Measurements from ENCODE around the gene OSMR. TPM values are rescaled to one million over a fixed set of nuclear protein-coding genes. Genes with fewer than 3 reads are reported as not detected.

Gene OSMR
- polyA plus RNA-seq, 2 of the 4 experiments (the other 2 are of a cell fraction): 58.5 to 92.4 TPM

- Histone ChIP-seq H3K27ac (no peak overlapping the region), H3K4me3 (no peak overlapping the region), H3K4me1 (no peaks in the 10 kb centered on the region; the same call in 2 of the 3 replicates), H3K9me3 (no peaks in the 10 kb centered on the region), H3K4me2 (no peak overlapping the region)
- FAIRE-seq (no peak), ATAC-seq (no peak), DNase-seq (ENCODE audit: low read depth in 1 of 2, low spot score in 1 of 2) (no peak)
- ChIA-PET CTCF (interaction anchor here (1.1 to 1.6 kb wide), 2 partner anchors 10 to 396 kb away, joined by 4 to 6 read pairs; no protein-coding TSS in a partner anchor), POLR2A (no interaction called here)
- TF ChIP-seq PBX3 (IDR thresholded peaks at IDR 0.05) (no peak), ELK1 (IDR thresholded peaks at IDR 0.05; ENCODE audit: low read depth, low read length) (no peak), MYC (IDR thresholded peaks at IDR 0.05; ENCODE audit: borderline replicate concordance, low read length) (no peak), CEBPB (IDR thresholded peaks at IDR 0.05) (no peak), NR3C1 (IDR thresholded peaks at IDR 0.05) (no peak), BCL3 (IDR thresholded peaks at IDR 0.05) (no peak), HOXA7 (CRISPR knock-in tag; IDR thresholded peaks at IDR 0.05) (no peak), ZSCAN20 (CRISPR knock-in tag; IDR thresholded peaks at IDR 0.05) (no peak), HEYL (CRISPR knock-in tag; IDR thresholded peaks at IDR 0.05) (no peak), NFE2L2 (conservative IDR thresholded peaks at IDR 0.05; ENCODE audit: low read length) (no peak), MAFK (IDR thresholded peaks at IDR 0.05; ENCODE audit: partially characterized antibody) (no peak), KDM1A (IDR thresholded peaks at IDR 0.05; ENCODE audit: low read depth) (no peak), ESRRA (IDR thresholded peaks at IDR 0.05; ENCODE audit: borderline replicate concordance, low read length) (no peak), MAX (IDR thresholded peaks at IDR 0.05) (no peak), CTCF (IDR thresholded peaks at IDR 0.05) (no peak), KDM5A (IDR thresholded peaks at IDR 0.05) (no peak)
- 81% methylated on average over 2 of the region's 2 CpGs for WGBS (ENCODE audit: missing lambda C conversion rate)
These were observed 8.4 kb upstream of the OSMR start for GRCh38 chr5:38837416-38837815.

- ATAC-seq (no peak), FAIRE-seq (no peak), DNase-seq (ENCODE audit: low read depth in 1 of 2, low spot score in 1 of 2) (no peak)
- H3K4me1 ChIP-seq: no peaks in the 10 kb centered on the region
- no peak overlapping the region for H3K4me3 ChIP-seq
- WGBS (ENCODE audit: missing lambda C conversion rate): 92% methylated on average over 2 of the region's 2 CpGs
- no peaks in the 10 kb centered on the region for H3K9me3 ChIP-seq
- TF ChIP-seq CHD2 (IDR thresholded peaks at IDR 0.05; ENCODE audit: low read length, partially characterized antibody) (no peak), MAFK (IDR thresholded peaks at IDR 0.05; ENCODE audit: partially characterized antibody) (no peak), NPAS2 (CRISPR knock-in tag; IDR thresholded peaks at IDR 0.05; ENCODE audit: borderline replicate concordance) (no peak)
- H3K27ac ChIP-seq: no peak overlapping the region
- POLR2A ChIA-PET: no interaction called here
- H3K4me2 ChIP-seq: no peak overlapping the region
- CTCF ChIA-PET: interaction anchor here (1.1 to 1.6 kb wide), 2 partner anchors 11 to 396 kb away, joined by 4 to 6 read pairs; no protein-coding TSS in a partner anchor
These were observed 7.9 kb upstream of the OSMR start for GRCh38 chr5:38837932-38838331.

GRCh38 chr5:38843665-38844064, 2.1 kb upstream of the OSMR start:
- H3K4me2 ChIP-seq: peak overlapping the region; percentile 92
- no peak for ATAC-seq
- 0 out of 3 replicates have a peak overlapping the region, but pooled peaks have one; percentile 94 for H3K4me3 ChIP-seq
- TF ChIP-seq REST (IDR thresholded peaks at IDR 0.05) (no peak), ZNF302 (CRISPR knock-in tag; IDR thresholded peaks at IDR 0.05) (no peak), MAX (IDR thresholded peaks at IDR 0.05) (no peak), ZFP36 (IDR thresholded peaks at IDR 0.05; ENCODE audit: borderline replicate concordance, partially characterized antibody) (no peak), MAFK (IDR thresholded peaks at IDR 0.05; ENCODE audit: partially characterized antibody) (no peak), JUN (IDR thresholded peaks at IDR 0.05) (no peak), KDM5A (IDR thresholded peaks at IDR 0.05) (no peak), SREBF2 (IDR thresholded peaks at IDR 0.05) (no peak), SMC3 (IDR thresholded peaks at IDR 0.05) (no peak), MAZ (IDR thresholded peaks at IDR 0.05; ENCODE audit: borderline replicate concordance, low read depth, low read length) (no peak)

More at GRCh38 chr5:38843665-38844064, 2.1 kb upstream of the OSMR start:
- ChIA-PET POLR2A (no interaction called here), CTCF (interaction anchor here (1.1 to 2.6 kb wide), 3 partner anchors 10 to 402 kb away, joined by 4 to 7 read pairs (median 5); no protein-coding TSS in a partner anchor)
- H3K4me1 ChIP-seq: peaks cover 13% of the 10 kb centered on the region; the same call in 2 of the 3 replicates
- WGBS (ENCODE audit: missing lambda C conversion rate): 92% methylated on average over 1 of the region's 1 CpG
- H3K27ac ChIP-seq: peak overlapping the region in 1 of 2 experiments; percentile 20; a peak in 3 of 6 replicates
- DNase-seq (ENCODE audit: low read depth in 1 of 2, low spot score in 1 of 2) (no peak), FAIRE-seq (no peak)
- H3K9me3 ChIP-seq: no peaks in the 10 kb centered on the region

All from A549 (cell line).